AG09319 (cell line): ENCODE results near the gene INKA1.
"Not testable (repeated sequence)": the region's sequence is repeated elsewhere in the genome, so short reads cannot be mapped to it uniquely, and the experiment has no call there.

Experiments used
- DNase-seq: peaks from one replicate; pipeline ENCODE4 v3.0.0-alpha.2; 2010; ENCODE audit warnings: low read depth; ENCODE audit errors: extremely low read depth
- TF ChIP-seq, protein P1 (sequence below): IDR thresholded peaks from 2 replicates; pipeline ENCODE4 v1.5.1; 2011; ENCODE audit warnings: low read depth, mild to moderate bottlenecking, inconsistent platforms, low read length, moderate library complexity

INKA1 gene

GRCh38 chr3:49769286-49769915 is 33.7 kb upstream of the INKA1 start:
- TF ChIP-seq, protein P1, sequence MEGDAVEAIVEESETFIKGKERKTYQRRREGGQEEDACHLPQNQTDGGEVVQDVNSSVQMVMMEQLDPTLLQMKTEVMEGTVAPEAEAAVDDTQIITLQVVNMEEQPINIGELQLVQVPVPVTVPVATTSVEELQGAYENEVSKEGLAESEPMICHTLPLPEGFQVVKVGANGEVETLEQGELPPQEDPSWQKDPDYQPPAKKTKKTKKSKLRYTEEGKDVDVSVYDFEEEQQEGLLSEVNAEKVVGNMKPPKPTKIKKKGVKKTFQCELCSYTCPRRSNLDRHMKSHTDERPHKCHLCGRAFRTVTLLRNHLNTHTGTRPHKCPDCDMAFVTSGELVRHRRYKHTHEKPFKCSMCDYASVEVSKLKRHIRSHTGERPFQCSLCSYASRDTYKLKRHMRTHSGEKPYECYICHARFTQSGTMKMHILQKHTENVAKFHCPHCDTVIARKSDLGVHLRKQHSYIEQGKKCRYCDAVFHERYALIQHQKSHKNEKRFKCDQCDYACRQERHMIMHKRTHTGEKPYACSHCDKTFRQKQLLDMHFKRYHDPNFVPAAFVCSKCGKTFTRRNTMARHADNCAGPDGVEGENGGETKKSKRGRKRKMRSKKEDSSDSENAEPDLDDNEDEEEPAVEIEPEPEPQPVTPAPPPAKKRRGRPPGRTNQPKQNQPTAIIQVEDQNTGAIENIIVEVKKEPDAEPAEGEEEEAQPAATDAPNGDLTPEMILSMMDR: no peak
- no peak for DNase-seq

DNA sequence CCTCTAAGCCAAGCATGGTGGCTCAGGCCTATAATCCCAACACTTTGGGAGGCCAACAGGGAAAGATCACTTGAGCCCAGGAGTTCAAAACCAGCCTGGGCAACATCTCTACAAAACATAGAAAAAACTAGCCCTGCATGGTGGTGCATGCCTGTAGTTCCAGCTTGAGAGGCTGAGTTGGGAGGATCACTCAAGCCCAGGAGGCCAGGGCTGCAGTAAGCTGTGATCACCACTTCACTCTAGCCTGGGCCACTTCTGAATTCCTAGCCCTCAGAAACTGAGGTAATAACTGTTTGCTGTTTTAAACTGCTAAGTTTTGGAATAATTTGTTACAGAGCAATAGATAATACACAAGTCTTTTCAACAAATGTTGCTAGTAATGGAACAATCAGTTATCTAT is 33.1 kb upstream of the INKA1 start:
- DNase-seq: no peak
- TF ChIP-seq, protein P1: no peak

DNA sequence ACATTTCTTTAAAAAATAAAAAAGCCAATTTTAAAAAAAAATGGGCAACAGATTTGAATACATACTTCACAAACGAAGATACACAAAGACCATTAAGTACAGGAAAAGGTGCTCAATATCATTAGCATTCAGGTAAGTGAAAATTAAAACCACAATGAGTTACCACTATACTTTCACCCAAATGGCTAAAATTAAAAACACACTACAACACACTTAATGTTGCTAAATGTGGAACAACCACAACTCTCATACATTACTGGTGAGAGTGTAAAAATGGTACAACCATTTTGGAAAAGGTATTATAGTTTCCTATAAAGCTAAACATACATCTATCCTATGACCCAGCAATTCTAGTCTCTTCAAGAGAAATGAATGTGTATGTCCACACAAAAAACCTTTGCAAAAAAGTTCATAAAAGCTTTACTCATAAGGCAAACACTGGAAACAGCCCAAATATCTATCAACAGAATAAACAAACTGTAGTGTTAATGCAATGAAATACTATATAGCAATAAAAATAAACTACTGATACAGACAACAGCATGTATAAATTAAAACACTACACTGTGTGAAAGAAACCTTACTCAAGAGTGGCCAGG is 31.6 kb upstream of the INKA1 start:
- TF ChIP-seq, protein P1: no peak
- DNase-seq: no peak

- TF ChIP-seq, protein P1: no peak
- DNase-seq: no peak
Observed at GRCh38 chr3:49772703-49773102, 30.4 kb upstream of the INKA1 start.

GRCh38 chr3:49775538-49775937 is 27.5 kb upstream of the INKA1 start:
- no peak for DNase-seq
- TF ChIP-seq, protein P1: no peak

GRCh38 chr3:49776101-49776500 is 27.0 kb upstream of the INKA1 start:
- not testable (repeated sequence) for DNase-seq

DNA sequence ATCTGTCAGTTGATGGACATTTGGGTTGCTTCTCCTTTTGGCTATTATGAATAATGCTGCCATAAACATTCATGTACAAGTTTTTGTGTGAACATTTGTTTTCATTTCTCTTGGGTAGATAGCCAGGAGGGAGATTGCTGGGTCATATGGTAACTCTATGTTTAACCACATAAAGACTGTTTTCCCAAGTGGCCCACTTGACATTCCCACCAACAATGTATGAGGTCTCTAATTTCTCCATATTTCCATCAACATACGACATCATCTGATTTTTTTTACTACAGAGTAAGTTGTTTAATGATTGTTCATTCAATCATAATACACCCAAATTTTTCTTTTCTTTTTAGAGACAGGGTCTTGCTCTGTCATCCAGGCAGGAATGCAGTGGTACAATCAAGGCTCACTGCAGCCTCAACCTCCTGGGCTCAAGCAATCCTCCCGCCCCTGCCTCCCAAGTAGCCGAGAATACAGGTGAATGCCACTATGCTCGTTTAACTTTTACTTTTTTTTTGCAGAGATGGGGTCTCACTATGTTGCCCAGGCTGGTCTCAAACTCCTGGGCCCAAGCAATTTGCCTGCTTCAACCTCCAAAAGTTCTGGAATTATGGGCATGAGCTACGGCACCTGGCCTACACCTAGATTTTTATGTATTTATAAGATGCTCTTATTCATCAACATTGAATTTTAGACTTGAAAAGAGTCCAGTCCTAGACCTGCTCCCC is 23.5 kb upstream of the INKA1 start:
- no peak for DNase-seq
- TF ChIP-seq, protein P1: no peak
